Right hindlimb (tissue), 1 donor: ENCODE data around the gene HOXA3.

Source experiments
- DNase-seq: peaks from one replicate; pipeline ENCODE4 v3.0.0-alpha.2; 2018

HOXA3 gene

DNA sequence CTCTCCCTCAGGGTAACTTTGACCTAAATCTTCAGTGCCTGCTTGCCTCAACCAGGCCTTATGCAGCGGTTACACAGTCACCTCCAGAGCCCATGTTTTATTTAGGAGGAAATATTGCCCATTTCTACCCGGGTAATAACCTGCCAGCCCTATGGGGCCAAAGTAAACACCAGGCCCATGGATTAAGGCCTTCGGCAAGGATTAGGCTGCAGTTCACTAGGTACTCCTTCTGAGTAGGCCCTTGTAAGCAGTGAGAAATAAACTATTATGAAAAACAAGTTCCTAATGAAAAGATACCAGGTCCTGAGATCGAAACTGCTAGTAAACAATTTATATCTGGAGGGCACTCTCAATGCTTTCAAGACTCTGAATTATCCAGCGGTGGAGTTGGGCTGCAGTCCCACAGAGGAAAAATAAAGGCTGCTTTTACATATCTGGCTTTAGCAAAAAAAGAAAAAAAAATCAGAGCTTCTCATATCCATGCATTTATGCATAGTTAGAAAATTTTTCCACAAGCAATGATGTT, 25.5 kb upstream of the HOXA3 start:
- peak; percentile 47 for DNase-seq

DNA sequence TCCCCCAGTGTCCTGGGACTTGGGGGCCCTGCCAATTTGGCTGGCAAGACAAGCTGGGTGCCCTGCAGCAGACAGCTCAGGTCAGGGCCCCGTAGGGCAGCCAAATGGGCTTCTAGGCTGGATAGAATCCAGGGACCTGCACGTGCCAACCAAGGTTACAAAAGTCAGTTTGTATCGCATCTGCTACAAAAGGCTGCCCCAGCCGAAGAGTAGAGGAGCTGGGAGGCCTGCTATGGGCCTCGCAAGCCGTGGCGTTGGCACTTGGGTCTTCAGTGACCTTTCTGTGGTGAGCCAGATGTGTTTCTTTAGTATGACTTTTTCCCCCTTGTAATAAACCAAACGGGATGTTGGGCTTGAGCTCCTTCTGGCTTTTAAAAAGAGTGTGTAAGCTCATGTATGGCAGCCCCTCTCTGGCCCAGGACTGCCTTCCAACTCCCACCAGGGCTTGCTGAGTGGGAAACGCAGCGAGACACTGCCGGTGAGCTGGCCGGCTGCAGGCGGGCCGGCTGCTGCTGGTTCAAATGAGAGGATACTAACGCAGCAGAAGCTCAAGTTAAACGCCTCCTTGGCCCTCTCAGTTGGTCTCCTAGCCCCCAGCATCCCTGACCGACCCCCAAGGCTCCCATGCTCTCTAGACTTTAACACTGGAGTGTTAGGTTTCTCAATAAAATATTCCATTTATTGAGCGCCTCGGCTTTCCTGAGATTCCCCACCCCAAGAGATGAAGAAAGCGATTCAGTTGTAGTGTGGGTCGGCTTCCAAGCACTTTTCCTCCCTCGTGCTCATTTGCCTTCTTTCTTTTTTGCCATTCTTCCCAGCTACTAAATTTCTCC, 24.8 kb upstream of the HOXA3 start:
- DNase-seq: peak; percentile 67

DNA sequence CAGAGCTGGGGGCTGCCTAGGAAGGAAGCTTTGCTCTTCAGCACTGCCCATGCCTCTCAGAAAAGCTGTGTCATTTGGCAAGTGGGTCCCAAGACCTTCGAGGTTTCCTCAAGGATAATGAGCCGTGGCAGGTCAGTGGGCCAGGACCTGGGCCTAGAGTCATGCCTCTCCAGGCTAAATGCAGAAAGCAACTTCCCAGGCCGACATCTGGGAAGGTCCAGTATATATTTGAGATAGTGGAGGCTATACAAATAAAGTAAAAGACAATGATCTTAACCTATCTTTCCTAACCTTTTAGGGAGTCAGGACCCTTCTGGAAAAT, 24.1 kb upstream of the HOXA3 start:
- DNase-seq: no peak

DNA sequence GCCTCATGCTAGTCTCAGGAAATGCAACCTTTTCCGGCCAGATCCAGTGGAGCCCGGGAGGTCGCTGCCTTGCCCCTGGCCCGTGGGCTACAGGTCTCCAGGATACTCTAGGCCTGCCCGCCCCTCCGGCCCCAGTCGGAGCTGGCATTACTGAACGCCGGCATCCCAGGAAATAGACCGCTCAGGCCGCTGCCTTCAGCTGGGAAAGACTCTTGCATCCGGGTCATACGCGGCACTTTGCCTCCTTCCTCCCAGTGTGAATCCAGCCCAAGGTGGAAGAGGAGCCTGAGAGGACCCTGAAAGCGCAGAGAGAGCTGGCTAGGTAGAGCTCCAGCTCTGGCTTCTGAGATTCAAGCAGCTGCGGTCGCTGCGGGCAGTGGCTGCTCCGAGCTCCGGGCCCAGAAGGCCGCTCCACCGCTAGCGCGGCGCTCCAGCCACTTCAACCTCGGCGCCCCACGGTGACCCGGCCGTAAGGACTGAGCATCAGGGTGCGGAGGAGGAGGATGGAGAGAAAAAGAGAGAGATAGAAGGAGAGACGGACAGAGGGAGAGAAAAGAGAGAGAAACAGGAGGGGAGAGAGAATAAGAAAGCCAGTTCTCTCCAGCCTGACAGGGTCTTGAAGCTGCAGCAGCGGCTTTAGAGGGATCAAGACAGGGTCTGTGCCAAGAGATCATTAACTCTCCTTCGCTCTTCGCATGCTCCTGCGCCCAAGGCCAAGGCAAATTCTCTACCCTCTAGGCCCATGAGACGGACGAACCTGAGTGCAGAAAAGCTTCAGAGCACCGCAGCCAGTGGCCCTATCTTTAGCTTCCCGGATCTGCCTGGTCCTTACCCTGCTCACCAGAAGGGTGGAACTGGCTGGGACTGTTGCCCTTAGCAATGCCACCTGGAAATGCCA, 23.5 kb upstream of the HOXA3 start:
- DNase-seq: peak; percentile 59

DNA sequence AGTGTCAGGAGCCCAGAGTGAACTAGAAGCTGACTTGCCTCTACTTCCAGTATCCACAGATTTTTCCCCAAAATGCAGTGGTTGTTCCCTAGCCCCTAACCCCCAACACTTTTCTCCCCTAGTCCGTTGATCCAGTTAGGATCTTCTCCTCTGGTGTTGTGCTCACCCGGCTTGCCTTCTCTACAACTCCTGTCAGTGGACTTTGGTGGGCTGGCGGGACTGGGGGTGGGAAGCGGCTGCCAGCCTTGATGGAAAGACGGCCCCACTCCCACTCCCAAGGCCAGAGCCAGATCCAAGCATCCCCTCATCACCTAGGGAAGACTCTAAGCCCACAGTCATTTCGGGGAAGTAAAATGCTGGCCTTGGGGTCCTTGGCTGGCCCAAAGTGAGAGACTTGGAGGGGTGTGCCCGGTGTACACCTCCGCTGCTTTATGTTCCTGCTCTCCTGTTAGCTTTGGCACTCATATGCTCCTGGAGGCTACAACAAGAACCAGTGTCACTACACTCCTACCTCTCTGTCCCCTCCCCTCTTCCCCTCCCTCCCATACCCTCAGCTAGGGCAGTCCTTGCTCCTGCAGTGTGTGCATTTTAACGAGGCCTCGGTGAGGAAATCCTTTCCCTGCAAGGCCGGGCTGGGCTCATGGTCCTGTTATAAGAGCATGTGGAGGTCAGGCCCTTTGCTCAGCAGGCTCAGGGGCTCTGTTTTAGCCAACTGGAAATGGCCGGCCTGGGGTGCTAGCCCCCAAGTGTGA, 22.7 kb upstream of the HOXA3 start:
- peak; percentile 78 for DNase-seq

DNA sequence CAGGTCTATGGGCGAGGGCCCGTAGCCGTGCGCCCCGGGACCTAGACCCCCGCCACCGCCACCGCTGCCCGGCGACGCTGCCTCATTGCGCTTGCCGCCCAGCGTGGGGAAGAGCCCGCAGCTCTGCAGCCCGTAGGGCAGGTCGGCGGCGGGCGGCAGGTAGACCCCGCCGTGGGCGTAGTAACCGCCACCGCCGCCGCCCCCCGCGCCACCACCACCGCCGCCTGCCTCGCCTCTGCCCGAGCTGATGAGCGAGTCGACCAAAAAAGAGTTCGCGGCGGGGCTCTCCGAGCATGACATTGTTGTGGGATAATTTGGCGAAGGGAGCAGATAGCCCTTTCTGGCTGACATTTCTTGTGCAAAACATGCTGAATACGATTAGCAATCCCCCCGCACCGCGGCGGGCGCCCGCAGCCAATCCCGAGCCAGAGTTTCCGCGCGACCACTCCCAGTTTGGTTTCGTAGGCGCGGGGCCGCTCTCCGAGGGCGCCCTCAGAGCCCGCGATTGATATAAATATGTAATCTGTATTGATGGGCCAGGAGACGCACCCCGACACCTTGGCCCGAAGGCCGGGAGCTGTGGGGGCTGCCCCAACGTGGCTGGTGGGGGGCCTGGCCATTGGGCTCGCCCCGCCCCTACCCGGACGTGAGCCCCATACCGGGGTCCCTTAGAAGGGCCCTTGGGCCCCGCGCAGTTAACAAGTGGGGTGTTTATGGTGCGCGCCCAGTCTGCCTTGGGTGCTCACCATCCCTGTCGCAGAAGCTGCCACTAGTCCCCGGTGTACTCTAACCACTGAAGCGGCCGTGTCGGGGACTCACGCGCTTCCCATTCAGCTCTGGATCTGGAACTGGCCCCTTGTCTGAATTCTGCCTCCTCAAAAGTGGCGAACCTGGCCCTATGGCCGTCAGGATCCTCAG, 21.8 kb upstream of the HOXA3 start, which contains the start of gene HOXA10:
Gene HOXA10, minus strand, starts transcription at position 365 of the 918 bp plus-strand sequence. Its CDS starts 14 bp downstream, at position 351.
- DNase-seq: peak; percentile 91

DNA sequence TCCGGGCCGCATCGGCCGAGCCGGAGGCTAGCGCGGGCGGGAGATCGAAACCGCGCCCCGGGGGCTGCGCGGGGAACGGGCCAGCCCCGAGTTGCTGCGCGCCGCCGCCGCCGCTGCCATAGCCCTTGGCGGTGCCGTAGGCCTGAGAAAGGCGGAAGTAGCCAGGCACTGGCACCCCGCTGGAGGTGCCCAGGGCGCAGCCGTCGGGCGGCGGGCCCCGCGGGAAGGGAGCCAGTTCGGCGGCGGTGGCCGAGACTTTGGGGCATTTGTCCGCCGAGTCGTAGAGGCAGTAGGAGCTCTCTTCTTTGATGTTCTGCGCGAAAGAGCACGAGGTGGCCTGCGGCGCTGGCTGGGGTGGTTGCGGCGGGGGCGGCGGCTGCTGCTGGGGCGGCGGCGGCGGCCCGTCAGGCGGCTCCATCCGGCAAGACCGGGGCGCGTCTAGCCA, 21.1 kb upstream of the HOXA3 start:
- peak; percentile 53 for DNase-seq

DNA sequence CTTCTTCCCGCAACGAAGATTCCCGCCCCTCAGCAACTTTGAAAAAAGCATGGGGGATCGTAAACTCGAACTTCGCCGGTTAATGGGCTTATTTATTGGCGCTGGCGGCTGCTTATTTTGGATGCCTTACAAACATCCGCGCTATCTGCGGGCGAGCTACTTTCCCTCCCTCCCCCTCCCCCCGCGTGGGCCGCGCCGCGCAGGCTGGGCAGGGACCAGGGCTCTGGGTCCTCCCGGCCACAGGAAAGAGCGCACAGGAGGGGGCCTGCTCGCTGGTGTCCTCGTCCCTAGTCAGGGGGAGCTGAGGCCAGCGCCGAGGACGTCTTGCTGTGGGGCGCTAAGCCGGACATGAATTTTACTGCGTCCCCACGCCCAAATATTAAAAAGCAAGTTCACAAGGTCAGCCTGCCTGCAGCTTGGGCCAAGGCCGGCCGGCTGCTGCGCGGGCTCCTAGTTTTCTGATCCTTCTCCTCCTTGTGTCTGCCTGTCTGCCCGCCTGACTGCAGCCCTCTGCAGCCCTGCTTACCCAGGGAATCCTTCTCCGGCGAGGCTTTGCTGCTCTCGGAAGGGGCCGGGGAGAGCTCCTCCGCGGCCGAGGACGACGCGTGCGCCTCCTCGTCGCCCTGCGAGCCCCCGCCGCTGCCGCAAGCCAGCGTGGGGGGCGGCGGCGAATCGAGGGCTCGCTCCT, 20.6 kb upstream of the HOXA3 start:
- DNase-seq: peak; percentile 89

DNA sequence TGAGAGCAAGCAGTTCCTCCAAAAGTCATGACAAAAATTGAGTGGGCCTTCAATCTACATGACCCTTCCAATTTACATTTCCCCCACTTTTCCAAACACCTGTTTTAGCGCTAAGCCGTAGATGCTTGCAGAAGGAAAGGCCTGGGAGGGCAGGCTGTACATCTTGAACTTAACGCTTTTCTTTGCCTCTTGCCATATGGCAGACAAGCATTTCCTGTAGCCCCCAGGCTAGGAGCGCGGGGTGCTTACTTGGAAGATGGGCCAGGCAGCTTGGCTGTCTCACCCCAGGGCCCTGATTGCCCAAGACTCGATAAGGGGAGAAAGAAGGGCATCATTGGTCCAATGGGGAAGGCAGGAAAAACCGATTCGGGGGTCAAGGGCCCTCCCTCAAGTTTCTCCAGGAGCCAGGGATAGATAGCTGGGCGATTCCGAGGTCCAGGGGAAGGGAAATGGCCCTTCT, 20.0 kb upstream of the HOXA3 start:
- no peak for DNase-seq

DNA sequence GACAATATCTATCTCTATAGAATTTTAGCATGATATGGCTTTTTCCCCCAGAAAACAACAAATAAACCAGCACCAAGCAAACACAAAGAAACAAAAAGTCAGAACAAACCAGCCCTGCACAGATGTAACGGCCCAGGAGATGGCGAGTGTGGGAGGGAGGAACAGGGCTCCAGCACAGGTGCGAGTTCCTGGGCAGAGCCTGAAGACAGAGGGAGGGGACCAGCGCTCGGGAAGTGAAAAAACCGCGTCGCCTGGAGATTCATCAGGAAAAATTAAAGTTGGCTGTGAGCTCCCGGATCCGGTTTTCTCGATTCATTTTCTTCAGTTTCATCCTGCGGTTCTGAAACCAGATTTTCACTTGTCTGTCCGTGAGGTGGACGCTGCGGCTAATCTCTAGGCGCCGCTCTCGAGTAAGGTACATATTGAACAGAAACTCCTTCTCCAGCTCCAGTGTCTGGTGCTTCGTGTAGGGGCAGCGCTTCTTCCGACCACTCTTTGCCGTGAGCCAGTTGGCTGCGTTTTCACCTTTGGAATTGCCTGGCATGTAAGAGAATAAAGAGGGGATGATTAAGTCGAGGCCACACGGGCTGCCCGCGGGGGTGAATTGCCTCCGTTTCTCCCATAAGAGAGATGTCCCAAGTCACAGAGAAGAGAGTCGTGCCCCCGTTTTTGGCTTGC, 19.4 kb upstream of the HOXA3 start:
- DNase-seq: peak; percentile 62

DNA sequence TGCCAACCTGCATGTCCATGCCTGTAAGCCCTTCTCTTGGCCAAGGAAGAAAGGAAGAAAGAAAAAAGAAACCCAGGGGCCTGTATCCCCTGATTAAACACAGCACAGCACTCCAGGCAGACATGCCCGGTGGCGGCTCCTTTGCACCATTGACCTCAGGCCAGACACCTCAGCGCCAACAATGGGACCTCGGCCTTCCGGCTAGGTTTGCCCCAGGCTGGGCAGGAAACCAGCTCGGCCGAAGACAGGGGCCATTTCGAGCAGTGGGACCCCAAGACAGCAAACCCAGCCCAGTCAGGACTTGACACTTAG, 18.9 kb upstream of the HOXA3 start:
- peak; percentile 57 for DNase-seq

DNA sequence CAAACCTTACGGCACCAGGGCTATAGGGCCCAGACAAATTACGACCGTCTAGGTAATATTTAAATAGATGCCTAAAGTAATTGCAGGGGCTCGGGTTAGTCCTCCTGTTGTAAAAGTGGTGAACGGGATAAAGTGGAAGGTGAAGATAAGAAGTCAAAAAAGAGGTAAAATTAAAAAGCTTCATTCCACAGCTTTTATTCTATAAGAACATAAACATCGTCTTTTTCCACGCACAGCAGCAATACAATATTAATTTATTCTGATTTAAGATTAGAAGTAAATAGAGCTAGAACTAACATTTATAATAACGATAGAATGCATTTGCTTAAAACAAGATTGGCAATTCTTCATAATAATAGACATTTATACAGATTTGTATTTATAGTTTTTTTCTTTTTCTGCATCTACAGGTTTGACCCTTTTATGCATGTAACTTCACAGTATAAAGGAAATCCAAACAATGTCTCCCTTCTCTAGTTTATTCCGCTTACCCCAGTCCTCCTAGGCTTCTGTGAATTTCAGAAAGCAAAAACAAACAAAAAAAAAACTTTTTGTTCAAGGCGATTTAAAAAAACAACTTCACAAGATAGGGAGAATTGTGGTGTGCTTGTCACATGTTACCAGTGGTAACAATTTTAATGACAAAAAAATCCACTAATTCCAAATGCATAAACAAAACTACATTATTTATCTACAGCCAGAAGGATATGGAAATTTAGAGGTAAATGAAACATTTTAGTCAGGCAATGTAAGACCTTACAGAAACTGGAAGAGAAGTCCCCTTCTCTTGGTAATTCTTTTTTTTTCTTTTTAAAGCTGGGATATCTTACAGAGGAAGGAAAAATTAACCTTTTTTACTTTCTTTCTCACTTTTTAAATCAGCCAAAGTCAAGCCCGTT, 18.3 kb upstream of the HOXA3 start:
- no peak for DNase-seq

DNA sequence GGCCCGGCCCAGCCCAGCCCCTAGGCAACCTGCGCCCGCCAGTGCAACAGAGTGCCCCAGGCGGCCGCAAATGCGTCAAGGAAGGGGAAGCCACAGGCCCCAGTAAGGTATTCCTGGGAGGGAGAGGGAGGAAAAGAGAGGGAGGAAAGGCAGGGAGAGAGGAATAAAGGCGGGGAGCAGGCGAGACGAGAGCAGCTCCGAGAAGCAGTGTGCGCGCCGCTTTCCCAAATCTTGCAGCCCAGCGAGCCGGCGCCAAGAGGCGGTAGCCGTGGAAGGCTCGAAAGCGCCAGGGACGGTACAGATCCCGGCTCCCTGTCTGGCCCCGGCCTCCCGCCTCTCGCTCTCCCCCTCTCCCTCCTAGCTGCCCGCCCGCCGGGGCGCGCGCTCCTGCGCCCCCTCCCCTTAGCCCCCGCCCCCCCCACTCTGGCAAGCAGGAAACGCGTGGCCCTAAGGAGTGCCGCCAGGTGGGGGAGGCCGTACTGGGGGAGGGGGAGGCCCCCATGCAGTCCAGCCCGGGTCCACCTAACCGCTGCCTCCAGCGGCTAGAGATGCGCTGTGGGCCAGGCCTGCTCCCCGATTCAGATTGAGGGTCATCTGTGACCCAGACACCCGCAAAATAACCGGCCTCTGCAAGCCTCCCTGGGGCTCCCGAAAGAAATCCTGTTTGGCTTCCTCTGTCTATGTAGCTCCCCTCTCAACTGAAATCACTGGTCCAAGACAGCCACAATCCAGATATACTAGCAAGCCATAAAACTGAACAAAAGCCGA, 17.5 kb upstream of the HOXA3 start:
- peak; percentile 79 for DNase-seq

DNA sequence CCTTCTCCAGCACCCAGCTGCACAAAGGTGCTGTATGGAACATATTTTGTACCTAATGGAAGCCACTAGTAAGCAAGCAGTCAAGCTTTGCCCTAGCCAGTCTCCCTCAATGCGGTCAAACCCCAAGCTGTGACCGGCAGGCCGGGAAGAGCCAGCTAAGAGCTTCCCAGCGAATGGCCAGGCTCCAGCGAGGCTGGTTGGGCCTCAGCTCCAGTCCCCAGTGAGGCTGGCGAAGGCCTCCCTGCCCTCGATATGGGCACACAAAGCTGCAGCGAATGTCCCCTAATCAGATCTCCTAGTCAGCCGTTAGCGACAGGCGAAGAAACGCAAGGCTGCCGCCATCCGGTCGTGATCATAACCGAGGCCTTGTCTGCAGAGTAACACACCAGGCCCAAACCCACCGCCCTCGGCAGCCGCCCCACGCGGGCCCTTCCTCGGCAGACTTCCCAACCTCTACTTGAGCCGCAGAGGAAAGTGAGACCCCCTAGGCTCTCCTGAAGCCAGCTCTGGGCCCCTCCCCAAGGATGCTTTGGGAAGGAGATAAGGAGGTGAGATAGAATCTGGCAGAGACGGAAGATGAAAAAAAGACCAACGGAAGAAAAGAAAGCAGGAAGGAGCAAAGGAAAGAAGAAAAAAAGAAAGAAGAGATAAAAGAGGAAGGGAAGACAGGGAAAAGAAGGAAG, 16.0 kb upstream of the HOXA3 start:
- DNase-seq: peak; percentile 87

DNA sequence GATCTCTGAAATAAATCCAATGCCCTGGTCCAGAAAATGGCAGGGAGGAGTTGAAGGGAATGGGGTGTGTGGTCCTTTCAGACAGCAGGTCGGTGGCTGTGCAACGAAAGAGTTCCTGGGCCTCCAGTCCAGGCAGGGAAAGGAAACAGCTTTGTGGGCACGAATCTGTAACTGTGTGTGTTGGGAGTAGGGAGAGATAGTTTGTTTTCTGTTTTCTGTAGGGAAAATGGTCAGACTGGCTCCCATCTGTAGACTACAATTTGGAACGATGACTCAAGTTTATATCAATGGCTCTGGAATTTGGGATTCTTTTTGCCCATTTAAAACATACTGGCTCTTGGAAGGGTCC, 15.5 kb upstream of the HOXA3 start:
- DNase-seq: no peak

DNA sequence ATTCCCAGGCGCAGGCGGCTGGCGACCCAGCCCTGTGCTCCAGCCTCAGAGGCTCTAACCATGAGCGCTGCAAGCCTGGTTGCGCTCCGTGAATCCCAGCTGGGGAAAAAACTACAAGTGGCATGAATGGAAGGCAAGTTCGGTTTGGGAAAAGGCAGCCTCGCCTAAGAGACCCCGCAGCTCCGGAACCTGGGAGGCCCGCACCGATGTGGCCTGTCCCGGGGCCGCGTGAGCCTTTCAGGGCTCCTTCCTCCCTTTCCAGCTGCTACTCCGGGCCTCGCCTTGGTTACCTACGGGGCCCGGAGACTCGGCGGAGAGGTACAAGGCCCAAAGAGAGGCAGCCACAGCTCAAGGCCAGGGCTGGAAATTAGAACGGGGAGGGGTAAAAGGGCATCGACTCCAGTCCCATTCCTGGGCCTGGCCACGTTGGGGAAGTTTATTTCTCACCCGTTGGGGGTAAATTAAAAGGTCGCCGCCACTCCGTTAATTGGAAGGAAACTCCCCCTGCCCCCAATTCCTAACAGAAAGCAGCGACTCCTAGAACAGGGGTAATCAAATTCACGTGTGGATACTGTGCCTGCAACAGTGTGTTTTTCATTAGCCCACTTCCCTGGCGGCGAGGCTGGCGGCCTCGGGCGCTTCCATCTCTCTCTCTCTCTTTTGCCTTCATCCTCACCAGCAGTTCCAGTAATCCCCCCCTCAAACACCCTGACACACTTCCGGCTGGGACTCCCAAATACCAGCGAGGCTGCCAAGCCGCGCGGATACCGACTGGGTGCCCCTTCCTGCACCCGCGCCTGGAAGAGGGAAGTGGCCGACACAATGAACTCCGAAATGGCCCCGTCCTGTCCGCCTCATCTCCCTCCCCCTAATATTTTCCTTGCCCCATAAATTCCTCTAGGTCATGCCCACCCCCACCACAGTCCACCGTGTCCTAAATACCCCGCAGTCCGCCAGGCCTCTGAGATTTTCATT, 14.4 kb upstream of the HOXA3 start:
- peak; percentile 56 for DNase-seq

DNA sequence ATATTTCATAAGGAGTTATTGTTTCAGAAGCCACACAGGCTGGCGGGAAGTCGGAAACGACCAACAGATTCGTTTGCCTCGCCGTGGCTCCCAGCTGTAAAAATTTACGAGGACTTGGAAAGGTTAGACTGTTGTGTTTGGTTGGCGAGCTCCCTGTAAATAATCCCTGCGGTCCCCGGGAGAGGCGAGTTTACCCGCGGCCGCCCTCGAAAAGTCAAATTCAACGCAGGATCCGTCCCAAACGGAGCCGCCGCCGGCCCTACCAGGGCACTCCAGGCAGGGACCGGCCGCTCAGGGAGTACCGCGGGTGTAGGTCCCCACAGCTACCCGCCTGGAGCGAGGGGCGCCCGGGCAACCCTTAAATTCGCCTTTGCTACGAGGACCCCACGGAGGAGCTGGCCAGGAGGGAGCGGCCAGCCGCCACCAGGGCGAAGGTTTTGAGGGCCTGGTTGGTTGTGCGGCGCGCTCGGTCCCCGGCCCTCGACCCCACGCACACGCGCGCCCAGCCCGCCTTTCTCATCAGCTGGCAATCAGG, 13.7 kb upstream of the HOXA3 start:
- DNase-seq: peak; percentile 67
